Stimulated activated CD8-positive, alpha-beta memory T cell treated with anti-CD3 and anti-CD28 coated beads, Interleukin-4, amount 100 ng/mL, for 4 hours (primary cell): ENCODE measurements around the gene HS6ST3.

Experiments used
- DNase-seq, 2 donors: peaks; one replicate each; pipeline ENCODE4 v3.0.0-alpha.2; 2020; ENCODE audit warnings: low read depth in 2 of 2, low spot score in 1 of 2

The HS6ST3 gene

GRCh38 chr13:96821381-96821780 lies 731.5 kb downstream of the HS6ST3 start:
- DNase-seq = no peak

- no peak for DNase-seq
Measured at GRCh38 chr13:96821971-96822370, 732.1 kb downstream of the HS6ST3 start.

GRCh38 chr13:96822895-96823294 lies 733.0 kb downstream of the HS6ST3 start:
- DNase-seq = no peak

GRCh38 chr13:96824140-96824539 lies 734.2 kb downstream of the HS6ST3 start:
- no peak for DNase-seq

- DNase-seq = no peak
Measured at GRCh38 chr13:96825653-96826052, 735.7 kb downstream of the HS6ST3 start.

- DNase-seq = no peak
Measured at GRCh38 chr13:96834626-96835025, 744.7 kb downstream of the HS6ST3 start.

GRCh38 chr13:96835546-96835945 lies 745.6 kb downstream of the HS6ST3 start:
- no peak for DNase-seq

- no peak for DNase-seq
Measured at GRCh38 chr13:96836733-96837132, 746.8 kb downstream of the HS6ST3 start.

- no peak for DNase-seq
Measured at GRCh38 chr13:96837809-96838208, 747.9 kb downstream of the HS6ST3 start.

- DNase-seq = no peak
Measured at GRCh38 chr13:96844195-96844594, 754.3 kb downstream of the HS6ST3 start.

GRCh38 chr13:96844616-96845015 lies 754.7 kb downstream of the HS6ST3 start:
- DNase-seq = no peak

GRCh38 chr13:96848286-96848685 lies 758.4 kb downstream of the HS6ST3 start:
- DNase-seq = no peak

- no peak for DNase-seq
Measured at GRCh38 chr13:96849091-96849490, 759.2 kb downstream of the HS6ST3 start.

GRCh38 chr13:96850538-96851145 lies 760.7 kb downstream of the HS6ST3 start:
- no peak for DNase-seq

GRCh38 chr13:96851856-96852445 lies 762.0 kb downstream of the HS6ST3 start:
- no peak for DNase-seq

- DNase-seq = no peak
Measured at GRCh38 chr13:96858133-96858826, 768.4 kb downstream of the HS6ST3 start.

GRCh38 chr13:96860882-96861281 lies 771.0 kb downstream of the HS6ST3 start:
- DNase-seq = no peak

- no peak for DNase-seq
Measured at GRCh38 chr13:96862093-96862492, 772.2 kb downstream of the HS6ST3 start.

- no peak for DNase-seq
Measured at GRCh38 chr13:96862999-96863398, 773.1 kb downstream of the HS6ST3 start.

GRCh38 chr13:96871469-96871868 lies 781.6 kb downstream of the HS6ST3 start:
- DNase-seq = no peak

- no peak for DNase-seq
Measured at GRCh38 chr13:96880419-96880818, 790.5 kb downstream of the HS6ST3 start.
